ENCODE data around the gene GRIA4. TPM values are rescaled to one million over a fixed set of nuclear protein-coding genes. Genes with fewer than 3 reads are reported as not detected.

The GRIA4 gene
- total and polyA plus RNA-seq, 7 donors = 0.03 to 0.17 (median 0.06) TPM; not detected in 4

DNA sequence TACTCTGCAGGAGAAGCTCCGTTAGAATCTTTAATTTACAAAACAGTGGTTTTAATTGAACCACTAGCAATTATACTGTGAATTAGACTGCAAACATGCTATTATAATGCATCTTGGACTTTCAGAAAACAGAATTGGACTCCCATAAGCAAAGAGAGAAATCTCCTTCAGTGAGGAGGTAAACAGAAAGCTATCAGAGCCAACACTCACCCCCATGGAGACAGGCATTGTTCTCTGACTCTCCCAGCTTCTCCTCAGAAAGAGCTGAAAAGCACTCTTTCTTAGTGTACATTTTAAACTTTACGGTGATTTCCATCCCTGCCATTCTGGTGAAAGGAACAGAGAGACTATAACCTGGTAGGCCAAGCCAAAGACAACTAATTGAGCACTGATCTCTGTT is 176.9 kb downstream of the GRIA4 start:
- Histone ChIP-seq H3K27ac (no peak overlapping the region), H3K36me3 (ENCODE audit: insufficient read depth in 1 of 2, low read depth in 1 of 2) (no peaks in the 10 kb centered on the region), H3K27me3 (ENCODE audit: insufficient read depth in 3 of 3, low read length in 2 of 3) (no peaks in the 10 kb centered on the region), H3K9me3 (no peaks in the 10 kb centered on the region), H3K4me1 (no peaks in the 10 kb centered on the region), H3K4me3 (no peak overlapping the region)
- WGBS, 3 donors = 84 to 91% (median 86%) methylated on average over 2 of the region's 2 CpGs
- DNase-seq (no peak), ATAC-seq (no peak)
- intact Hi-C loops (cut with DNase I) = no loop called here
- TF ChIP-seq, protein P1, sequence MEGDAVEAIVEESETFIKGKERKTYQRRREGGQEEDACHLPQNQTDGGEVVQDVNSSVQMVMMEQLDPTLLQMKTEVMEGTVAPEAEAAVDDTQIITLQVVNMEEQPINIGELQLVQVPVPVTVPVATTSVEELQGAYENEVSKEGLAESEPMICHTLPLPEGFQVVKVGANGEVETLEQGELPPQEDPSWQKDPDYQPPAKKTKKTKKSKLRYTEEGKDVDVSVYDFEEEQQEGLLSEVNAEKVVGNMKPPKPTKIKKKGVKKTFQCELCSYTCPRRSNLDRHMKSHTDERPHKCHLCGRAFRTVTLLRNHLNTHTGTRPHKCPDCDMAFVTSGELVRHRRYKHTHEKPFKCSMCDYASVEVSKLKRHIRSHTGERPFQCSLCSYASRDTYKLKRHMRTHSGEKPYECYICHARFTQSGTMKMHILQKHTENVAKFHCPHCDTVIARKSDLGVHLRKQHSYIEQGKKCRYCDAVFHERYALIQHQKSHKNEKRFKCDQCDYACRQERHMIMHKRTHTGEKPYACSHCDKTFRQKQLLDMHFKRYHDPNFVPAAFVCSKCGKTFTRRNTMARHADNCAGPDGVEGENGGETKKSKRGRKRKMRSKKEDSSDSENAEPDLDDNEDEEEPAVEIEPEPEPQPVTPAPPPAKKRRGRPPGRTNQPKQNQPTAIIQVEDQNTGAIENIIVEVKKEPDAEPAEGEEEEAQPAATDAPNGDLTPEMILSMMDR (IDR thresholded peaks at IDR 0.05) = no peak

DNA sequence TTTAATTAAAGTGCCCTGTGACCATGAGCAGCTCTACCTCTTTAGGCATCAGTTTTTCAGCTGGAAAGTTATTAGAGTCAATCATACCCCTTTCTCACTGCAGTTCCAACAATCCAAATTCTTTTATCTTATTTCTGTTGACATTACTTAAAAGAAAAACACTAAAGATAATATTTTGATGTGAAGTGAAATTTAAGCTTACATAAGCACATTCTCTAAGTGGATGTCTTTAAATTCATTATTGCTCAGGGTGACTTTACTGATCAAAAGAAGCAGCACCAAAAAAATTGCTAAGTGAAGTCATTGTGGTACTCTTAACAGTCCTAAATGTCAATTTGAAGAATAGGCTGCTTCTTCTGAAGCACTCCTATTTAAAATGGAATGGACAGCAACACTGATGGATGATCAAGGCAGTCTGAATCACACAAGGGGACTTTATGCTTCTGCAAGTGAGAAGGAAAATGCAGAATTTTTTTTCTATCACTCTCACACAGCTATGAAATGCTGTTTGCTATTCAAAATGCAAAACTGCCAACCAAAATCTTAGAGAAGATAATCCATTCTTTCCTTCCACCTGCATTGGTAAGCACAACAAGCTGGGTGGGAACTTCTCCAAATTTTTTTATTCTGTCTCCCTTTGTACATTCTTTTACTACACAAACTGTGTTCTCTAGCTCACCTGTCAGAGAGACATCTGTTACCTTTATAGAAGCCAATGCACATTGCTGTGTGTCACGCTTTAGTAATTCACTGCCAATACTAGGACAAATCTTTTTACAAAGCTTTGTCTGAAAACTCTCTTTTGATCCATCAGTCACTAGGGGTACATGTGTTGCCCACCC is 179.9 kb downstream of the GRIA4 start:
- H3K27me3 ChIP-seq (ENCODE audit: insufficient read depth in 3 of 3, low read length in 2 of 3) = no peaks in the 10 kb centered on the region

DNA sequence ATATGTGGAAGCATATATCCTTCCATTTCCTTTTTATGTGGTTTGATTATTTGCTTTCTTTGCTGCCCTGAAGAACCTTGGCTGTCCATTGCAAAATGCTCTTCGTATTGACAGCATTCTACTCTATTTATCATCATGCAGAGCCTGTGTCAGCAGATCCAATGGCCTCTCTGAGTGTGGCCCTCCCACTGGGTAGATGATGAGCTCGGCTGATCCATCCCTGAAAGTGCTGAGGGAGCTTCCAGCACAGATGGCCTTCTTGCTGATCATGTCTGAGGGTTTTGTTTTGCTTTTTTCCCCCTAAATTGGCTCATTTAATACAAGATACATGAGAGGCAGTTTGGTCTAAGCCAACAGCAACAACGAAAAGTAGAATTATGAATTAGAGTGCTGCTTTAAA is 181.0 kb downstream of the GRIA4 start:
- Histone ChIP-seq H3K27ac (no peak overlapping the region), H3K4me1 (no peaks in the 10 kb centered on the region), H3K4me3 (no peak overlapping the region), H3K36me3 (ENCODE audit: insufficient read depth in 1 of 2, low read depth in 1 of 2) (no peaks in the 10 kb centered on the region), H3K9me3 (no peaks in the 10 kb centered on the region), H3K27me3 (ENCODE audit: insufficient read depth in 3 of 3, low read length in 2 of 3) (no peaks in the 10 kb centered on the region)
- ATAC-seq (no peak), DNase-seq (no peak)
- 57 to 70% (median 63%) methylated on average over 3 of the region's 3 CpGs for WGBS, 3 donors
- TF ChIP-seq, protein P1 (IDR thresholded peaks at IDR 0.05) = no peak
- intact Hi-C loops (cut with DNase I) = no loop called here

More for the DNA sequence above, 179.9 kb downstream of the GRIA4 start:
- Histone ChIP-seq H3K36me3 (ENCODE audit: insufficient read depth in 1 of 2, low read depth in 1 of 2) (no peaks in the 10 kb centered on the region), H3K4me1 (no peaks in the 10 kb centered on the region), H3K9me3 (no peaks in the 10 kb centered on the region), H3K27ac (no peak overlapping the region), H3K4me3 (no peak overlapping the region)
- no peak for DNase-seq
- ATAC-seq = no peak
- intact Hi-C loops (cut with DNase I) = no loop called here
- WGBS, 3 donors = 85 to 90% (median 90%) methylated on average over 1 of the region's 1 CpG
- TF ChIP-seq, protein P1 (IDR thresholded peaks at IDR 0.05) = no peak

DNA sequence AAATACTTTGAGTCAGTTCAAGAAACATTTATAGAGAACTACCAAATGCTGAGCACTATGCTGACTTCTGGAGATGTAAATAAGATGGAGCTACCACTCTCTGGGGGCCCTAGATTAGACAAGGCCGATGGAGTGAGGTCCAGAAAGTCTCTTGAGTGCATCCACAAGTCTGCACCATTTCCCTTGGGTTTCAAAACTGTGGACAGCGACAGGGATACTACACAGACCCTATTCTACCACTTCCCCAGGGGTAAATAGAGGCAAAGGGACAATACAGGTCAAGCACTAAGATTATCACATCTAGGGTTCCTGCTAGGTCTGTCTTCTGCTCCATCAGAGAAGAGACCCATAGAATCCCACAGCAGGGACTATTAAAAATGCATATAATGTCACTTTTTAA is 183.2 kb downstream of the GRIA4 start:
- intact Hi-C loops (cut with DNase I) = no loop called here
- Histone ChIP-seq H3K27me3 (ENCODE audit: insufficient read depth in 3 of 3, low read length in 2 of 3) (no peaks in the 10 kb centered on the region), H3K27ac (no peak overlapping the region), H3K4me3 (no peak overlapping the region), H3K36me3 (ENCODE audit: insufficient read depth in 1 of 2, low read depth in 1 of 2) (no peaks in the 10 kb centered on the region), H3K9me3 (no peaks in the 10 kb centered on the region), H3K4me1 (no peaks in the 10 kb centered on the region)
- ATAC-seq (no peak), DNase-seq (no peak)
- TF ChIP-seq, protein P1 (IDR thresholded peaks at IDR 0.05) = no peak
- WGBS, 3 donors = 77 to 84% (median 82%) methylated on average over 2 of the region's 2 CpGs

Data from psoas muscle (tissue), 8 donors.